ENCODE measurements around the gene KAZN.

The KAZN gene

DNA sequence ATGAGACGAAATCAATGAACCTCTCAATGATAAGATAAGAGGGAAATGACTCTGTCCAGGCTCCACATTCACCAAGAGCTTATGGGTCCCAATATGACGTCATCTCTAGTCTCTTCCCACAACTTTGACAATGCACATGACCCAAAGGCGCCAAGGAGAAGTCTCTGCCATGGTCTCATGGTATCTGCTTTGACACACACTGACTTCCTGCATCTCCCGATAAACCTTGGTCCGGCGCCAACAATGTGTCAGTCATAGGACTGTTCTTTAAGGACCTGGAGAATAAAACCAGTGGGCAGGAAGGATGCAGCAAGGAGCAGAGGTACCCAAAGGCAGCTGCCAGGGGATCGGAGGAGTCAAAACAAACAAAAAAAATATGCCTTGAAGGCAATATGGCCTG lies 508.1 kb downstream of the KAZN start:
- H3K27me3 ChIP-seq (ENCODE audit: control insufficient read depth, insufficient read depth, low read length): peaks cover 3% of the 10 kb centered on the region
- no peak overlapping the region for H3K4me3 ChIP-seq (ENCODE audit: low read depth, low read length)
- H3K4me1 ChIP-seq (ENCODE audit: control insufficient read depth, insufficient read depth, low read length): peaks cover 21% of the 10 kb centered on the region
- H3K9me3 ChIP-seq (ENCODE audit: control insufficient read depth, insufficient read depth, low read depth, low read length): no peaks in the 10 kb centered on the region
- H3K27ac ChIP-seq (ENCODE audit: low read depth, low read length): no peak overlapping the region
- H3K36me3 ChIP-seq (ENCODE audit: control insufficient read depth, insufficient read depth, low read length): no peaks in the 10 kb centered on the region
- H3K9ac ChIP-seq (ENCODE audit: low read length): no peak overlapping the region

DNA sequence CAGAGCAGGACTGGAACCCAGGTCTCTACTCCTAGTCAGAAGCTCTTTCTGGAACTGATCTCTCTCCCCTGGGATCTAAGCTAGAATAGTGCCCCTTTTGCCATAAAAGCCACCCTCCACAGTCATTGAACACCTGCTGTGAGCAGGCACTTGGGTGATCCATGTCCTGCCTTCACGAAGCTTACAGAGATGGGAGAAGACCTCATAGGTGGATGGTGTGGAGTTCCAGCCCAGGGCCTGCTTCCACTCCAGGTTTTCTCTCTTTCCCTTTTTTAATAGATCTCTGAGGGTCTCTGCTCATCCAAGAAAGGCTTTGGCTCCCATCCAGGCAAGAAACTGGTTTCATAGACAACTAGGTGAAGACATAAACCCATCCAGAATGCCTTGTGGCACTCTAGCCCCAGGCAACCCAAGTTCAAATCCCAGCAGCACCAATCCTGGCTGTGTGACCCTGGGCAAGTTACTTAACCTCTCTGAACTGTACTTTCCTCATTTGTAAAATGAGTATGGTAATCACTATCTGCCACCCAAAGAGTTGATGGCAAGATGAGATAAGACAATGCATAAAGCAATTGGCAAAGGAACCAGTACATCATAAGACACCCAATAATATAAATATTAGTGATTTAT lies 508.7 kb downstream of the KAZN start:
- peaks cover 27% of the 10 kb centered on the region for H3K4me1 ChIP-seq (ENCODE audit: control insufficient read depth, insufficient read depth, low read length)
- H3K4me3 ChIP-seq (ENCODE audit: low read depth, low read length): no peak overlapping the region
- H3K27me3 ChIP-seq (ENCODE audit: control insufficient read depth, insufficient read depth, low read length): no peaks in the 10 kb centered on the region

GRCh38 chr1:15107911-15108310 lies 509.4 kb downstream of the KAZN start:
- H3K36me3 ChIP-seq (ENCODE audit: control insufficient read depth, insufficient read depth, low read length): no peaks in the 10 kb centered on the region
- no peaks in the 10 kb centered on the region for H3K27me3 ChIP-seq (ENCODE audit: control insufficient read depth, insufficient read depth, low read length)
- H3K9me3 ChIP-seq (ENCODE audit: control insufficient read depth, insufficient read depth, low read depth, low read length): no peaks in the 10 kb centered on the region
- H3K27ac ChIP-seq (ENCODE audit: low read depth, low read length): no peak overlapping the region
- no peak overlapping the region for H3K4me3 ChIP-seq (ENCODE audit: low read depth, low read length)
- no peak overlapping the region for H3K9ac ChIP-seq (ENCODE audit: low read length)
- H3K4me1 ChIP-seq (ENCODE audit: control insufficient read depth, insufficient read depth, low read length): peaks cover 34% of the 10 kb centered on the region

More for the DNA sequence above, 508.7 kb downstream of the KAZN start:
- no peaks in the 10 kb centered on the region for H3K36me3 ChIP-seq (ENCODE audit: control insufficient read depth, insufficient read depth, low read length)
- no peak overlapping the region for H3K9ac ChIP-seq (ENCODE audit: low read length)
- H3K27ac ChIP-seq (ENCODE audit: low read depth, low read length): no peak overlapping the region
- H3K9me3 ChIP-seq (ENCODE audit: control insufficient read depth, insufficient read depth, low read depth, low read length): no peaks in the 10 kb centered on the region

DNA sequence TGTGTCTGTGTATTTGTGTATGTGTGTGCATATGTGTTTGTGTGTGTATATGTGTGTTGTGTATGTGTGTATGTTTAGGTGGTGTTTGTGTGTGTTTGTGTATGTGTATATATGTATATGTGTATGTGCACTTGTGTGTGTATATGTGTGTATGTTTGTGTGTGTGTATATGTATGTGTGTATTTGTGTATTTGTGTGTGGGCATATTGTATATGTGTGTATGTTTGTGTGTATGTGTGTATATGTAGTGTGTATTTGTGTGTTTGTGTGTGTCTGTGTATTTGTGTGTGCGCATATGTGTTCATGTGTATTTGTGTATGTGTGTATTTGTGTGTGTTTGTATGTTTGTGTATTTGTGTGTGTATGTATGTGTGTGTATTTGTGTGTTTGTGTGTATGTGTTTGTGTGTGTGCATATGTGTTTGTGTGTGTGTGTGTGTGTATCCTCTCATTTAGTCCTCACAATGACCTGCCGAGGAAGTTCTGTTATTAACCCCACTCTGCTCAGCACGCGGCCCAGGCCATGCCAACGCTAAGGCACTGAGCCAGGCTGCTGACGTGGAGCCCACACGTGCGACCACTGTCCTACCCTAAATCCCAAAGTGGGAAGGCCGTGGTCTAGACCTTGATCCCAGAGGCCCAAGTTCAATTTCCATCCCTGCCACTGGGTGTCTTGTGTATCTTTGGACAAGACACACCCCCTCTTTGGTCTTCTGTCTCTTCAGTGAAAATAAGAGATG lies 511.8 kb downstream of the KAZN start:
- Histone ChIP-seq H3K4me3 (ENCODE audit: low read depth, low read length) (no peak overlapping the region), H3K4me1 (ENCODE audit: control insufficient read depth, insufficient read depth, low read length) (peaks cover 34% of the 10 kb centered on the region), H3K27me3 (ENCODE audit: control insufficient read depth, insufficient read depth, low read length) (no peaks in the 10 kb centered on the region)

DNA sequence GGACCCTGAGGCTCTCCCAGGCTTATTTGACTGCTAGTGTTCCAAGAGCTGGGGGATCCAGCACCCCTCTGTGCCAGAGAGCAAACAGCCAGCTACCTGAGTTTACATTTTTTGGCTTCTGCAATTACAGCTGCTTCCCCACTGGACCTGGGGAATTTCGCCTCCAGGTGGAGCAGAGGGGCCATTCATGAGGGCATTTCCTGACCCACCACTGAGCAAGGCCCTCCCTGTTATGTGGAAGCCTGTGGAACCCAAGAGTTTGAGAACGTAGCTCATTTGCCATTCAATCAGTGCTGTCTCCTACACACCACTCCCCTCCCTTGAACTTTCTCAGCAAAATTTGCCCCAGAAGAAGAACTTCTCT lies 512.4 kb downstream of the KAZN start:
- no peaks in the 10 kb centered on the region for H3K36me3 ChIP-seq (ENCODE audit: control insufficient read depth, insufficient read depth, low read length)
- no peaks in the 10 kb centered on the region for H3K9me3 ChIP-seq (ENCODE audit: control insufficient read depth, insufficient read depth, low read depth, low read length)
- no peak overlapping the region for H3K27ac ChIP-seq (ENCODE audit: low read depth, low read length)
- H3K9ac ChIP-seq (ENCODE audit: low read length): no peak overlapping the region
- H3K27me3 ChIP-seq (ENCODE audit: control insufficient read depth, insufficient read depth, low read length): no peaks in the 10 kb centered on the region
- H3K4me3 ChIP-seq (ENCODE audit: low read depth, low read length): no peak overlapping the region
- peaks cover 34% of the 10 kb centered on the region for H3K4me1 ChIP-seq (ENCODE audit: control insufficient read depth, insufficient read depth, low read length)

More for the DNA sequence above, 511.8 kb downstream of the KAZN start:
- Histone ChIP-seq H3K9me3 (ENCODE audit: control insufficient read depth, insufficient read depth, low read depth, low read length) (no peaks in the 10 kb centered on the region), H3K9ac (ENCODE audit: low read length) (no peak overlapping the region), H3K27ac (ENCODE audit: low read depth, low read length) (no peak overlapping the region), H3K36me3 (ENCODE audit: control insufficient read depth, insufficient read depth, low read length) (no peaks in the 10 kb centered on the region)

DNA sequence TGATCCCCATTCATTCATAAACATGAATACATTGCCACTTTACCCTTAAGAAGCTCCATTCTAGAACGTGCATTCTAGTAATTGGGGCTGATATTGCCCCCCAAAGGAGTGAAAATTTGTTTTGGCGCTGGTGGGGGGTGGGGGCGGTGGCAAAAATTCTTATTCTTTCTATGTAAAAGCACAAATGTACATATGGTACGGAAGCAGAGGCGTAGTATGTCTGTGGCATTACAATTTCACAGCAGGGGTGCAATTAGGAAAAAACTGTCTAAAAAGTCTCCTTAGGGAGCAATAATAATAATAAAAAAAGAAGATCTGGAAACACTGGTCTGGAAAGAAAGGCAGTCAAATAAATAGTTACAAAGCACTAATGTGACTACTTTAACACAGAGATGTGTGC lies 514.7 kb downstream of the KAZN start:
- Histone ChIP-seq H3K9ac (ENCODE audit: low read length) (no peak overlapping the region), H3K4me1 (ENCODE audit: control insufficient read depth, insufficient read depth, low read length) (peaks cover 28% of the 10 kb centered on the region), H3K27ac (ENCODE audit: low read depth, low read length) (no peak overlapping the region), H3K27me3 (ENCODE audit: control insufficient read depth, insufficient read depth, low read length) (no peaks in the 10 kb centered on the region), H3K4me3 (ENCODE audit: low read depth, low read length) (no peak overlapping the region), H3K9me3 (ENCODE audit: control insufficient read depth, insufficient read depth, low read depth, low read length) (no peaks in the 10 kb centered on the region), H3K36me3 (ENCODE audit: control insufficient read depth, insufficient read depth, low read length) (no peaks in the 10 kb centered on the region)

- peaks cover 21% of the 10 kb centered on the region for H3K4me1 ChIP-seq (ENCODE audit: control insufficient read depth, insufficient read depth, low read length)
- H3K27me3 ChIP-seq (ENCODE audit: control insufficient read depth, insufficient read depth, low read length): no peaks in the 10 kb centered on the region
- no peak overlapping the region for H3K27ac ChIP-seq (ENCODE audit: low read depth, low read length)
- H3K36me3 ChIP-seq (ENCODE audit: control insufficient read depth, insufficient read depth, low read length): no peaks in the 10 kb centered on the region
- H3K9me3 ChIP-seq (ENCODE audit: control insufficient read depth, insufficient read depth, low read depth, low read length): no peaks in the 10 kb centered on the region
- no peak overlapping the region for H3K9ac ChIP-seq (ENCODE audit: low read length)
- no peak overlapping the region for H3K4me3 ChIP-seq (ENCODE audit: low read depth, low read length)
Observed at GRCh38 chr1:15114884-15115283, 516.4 kb downstream of the KAZN start.

DNA sequence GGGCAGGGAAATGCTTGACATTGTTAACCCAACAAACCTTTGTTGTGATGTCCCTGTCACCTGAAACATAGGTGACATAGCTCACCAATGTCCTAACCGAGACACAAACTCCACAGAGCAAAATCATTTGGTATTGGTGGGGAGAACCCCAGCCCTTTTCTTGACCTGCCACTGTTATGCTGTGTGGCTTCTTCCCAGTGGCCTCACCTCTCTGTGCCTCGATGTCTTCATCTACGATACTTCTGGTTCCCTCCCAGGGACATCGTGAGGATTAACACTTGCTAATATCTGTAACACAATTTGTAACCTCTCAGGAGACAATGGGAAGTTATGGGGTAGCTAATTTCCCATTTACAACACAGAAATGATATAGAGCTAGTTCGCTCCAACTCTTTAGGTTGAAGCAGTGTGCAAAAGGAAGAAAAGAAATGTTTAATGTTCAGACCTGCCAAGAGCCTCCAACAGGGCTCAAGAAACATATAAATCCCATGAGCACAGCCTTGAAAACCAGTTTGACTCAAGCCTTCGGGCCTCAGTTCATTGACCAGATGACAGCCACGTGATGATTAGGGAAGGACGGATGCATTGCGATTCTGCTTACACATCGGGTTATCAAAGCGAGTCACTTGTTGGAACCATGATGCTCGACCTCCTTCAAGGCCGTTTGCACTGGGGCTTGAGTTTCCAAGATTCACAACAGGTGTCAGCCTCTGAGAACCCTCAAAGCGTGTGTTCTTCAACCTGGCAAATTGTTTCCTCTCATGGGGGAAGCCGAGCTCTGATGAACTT lies 517.3 kb downstream of the KAZN start:
- no peak overlapping the region for H3K9ac ChIP-seq (ENCODE audit: low read length)
- H3K4me1 ChIP-seq (ENCODE audit: control insufficient read depth, insufficient read depth, low read length): peaks cover 19% of the 10 kb centered on the region
- no peak overlapping the region for H3K27ac ChIP-seq (ENCODE audit: low read depth, low read length)
- no peak overlapping the region for H3K4me3 ChIP-seq (ENCODE audit: low read depth, low read length)
- H3K27me3 ChIP-seq (ENCODE audit: control insufficient read depth, insufficient read depth, low read length): no peaks in the 10 kb centered on the region
- no peaks in the 10 kb centered on the region for H3K9me3 ChIP-seq (ENCODE audit: control insufficient read depth, insufficient read depth, low read depth, low read length)
- H3K36me3 ChIP-seq (ENCODE audit: control insufficient read depth, insufficient read depth, low read length): no peaks in the 10 kb centered on the region

GRCh38 chr1:15116966-15117365 lies 518.5 kb downstream of the KAZN start:
- Histone ChIP-seq H3K9me3 (ENCODE audit: control insufficient read depth, insufficient read depth, low read depth, low read length) (no peaks in the 10 kb centered on the region), H3K4me1 (ENCODE audit: control insufficient read depth, insufficient read depth, low read length) (peaks cover 9% of the 10 kb centered on the region), H3K27me3 (ENCODE audit: control insufficient read depth, insufficient read depth, low read length) (no peaks in the 10 kb centered on the region), H3K9ac (ENCODE audit: low read length) (no peak overlapping the region), H3K27ac (ENCODE audit: low read depth, low read length) (no peak overlapping the region), H3K4me3 (ENCODE audit: low read depth, low read length) (no peak overlapping the region), H3K36me3 (ENCODE audit: control insufficient read depth, insufficient read depth, low read length) (no peaks in the 10 kb centered on the region)

DNA sequence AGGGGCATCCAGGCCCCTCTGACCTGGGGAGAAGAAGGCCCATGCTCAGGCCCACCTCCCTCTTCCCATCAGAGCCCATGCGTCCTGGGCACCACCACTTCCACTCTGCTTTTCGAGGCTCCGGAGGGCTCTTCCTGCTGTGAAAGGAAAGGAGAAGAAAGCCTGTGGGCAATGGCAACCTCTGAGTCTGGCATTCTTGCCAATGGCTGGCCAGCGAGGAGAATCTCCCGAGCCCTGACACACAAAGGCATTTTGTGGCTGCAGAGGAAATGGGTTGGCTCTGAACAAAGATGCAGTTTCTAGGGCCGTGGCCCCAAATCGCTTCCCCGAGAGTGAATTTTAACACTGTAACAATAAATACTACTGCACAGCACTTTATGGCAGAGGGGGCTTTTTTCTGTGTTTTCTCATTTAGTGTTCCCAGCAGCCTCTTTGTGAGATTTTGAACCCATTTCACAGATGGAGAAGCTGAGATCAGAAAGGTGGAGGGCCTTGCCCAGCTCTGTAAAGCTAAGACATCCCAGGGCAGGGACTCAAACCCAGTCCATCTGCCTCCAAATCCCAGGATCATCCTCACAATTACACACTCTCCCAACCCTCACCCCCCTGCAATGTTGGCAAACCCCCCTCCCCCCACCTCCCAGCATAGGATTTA lies 519.3 kb downstream of the KAZN start:
- Histone ChIP-seq H3K36me3 (ENCODE audit: control insufficient read depth, insufficient read depth, low read length) (no peaks in the 10 kb centered on the region), H3K27ac (ENCODE audit: low read depth, low read length) (no peak overlapping the region), H3K27me3 (ENCODE audit: control insufficient read depth, insufficient read depth, low read length) (no peaks in the 10 kb centered on the region), H3K4me3 (ENCODE audit: low read depth, low read length) (no peak overlapping the region), H3K9me3 (ENCODE audit: control insufficient read depth, insufficient read depth, low read depth, low read length) (no peaks in the 10 kb centered on the region), H3K4me1 (ENCODE audit: control insufficient read depth, insufficient read depth, low read length) (peaks cover 7% of the 10 kb centered on the region), H3K9ac (ENCODE audit: low read length) (no peak overlapping the region)

GRCh38 chr1:15118579-15118978 lies 520.1 kb downstream of the KAZN start:
- Histone ChIP-seq H3K27ac (ENCODE audit: low read depth, low read length) (no peak overlapping the region), H3K9ac (ENCODE audit: low read length) (no peak overlapping the region), H3K9me3 (ENCODE audit: control insufficient read depth, insufficient read depth, low read depth, low read length) (no peaks in the 10 kb centered on the region), H3K4me3 (ENCODE audit: low read depth, low read length) (no peak overlapping the region), H3K4me1 (ENCODE audit: control insufficient read depth, insufficient read depth, low read length) (peaks cover 11% of the 10 kb centered on the region; the same call in 1 of the 2 replicates), H3K36me3 (ENCODE audit: control insufficient read depth, insufficient read depth, low read length) (no peaks in the 10 kb centered on the region), H3K27me3 (ENCODE audit: control insufficient read depth, insufficient read depth, low read length) (no peaks in the 10 kb centered on the region)
